A549 (cell line): ENCODE measurements around the gene LAMA3.

Experiments used
- EP300 ChIP-seq, 2 experiments: fragments of >200 bp; sonication (Bioruptor Twin); formaldehyde crosslinking; IDR thresholded peaks; 2 replicates in 1 of 2; 3 replicates in 1 of 2; pipeline ENCODE4 v1.6.1; 2016 to 2017
- RNF2 ChIP-seq: fragments of 200-600 bp; sonication (generic); IDR thresholded peaks from 2 replicates; pipeline ENCODE4 v1.6.1; 2016; ENCODE audit warnings: low read depth, mild to moderate bottlenecking, antibody characterized with exemption, moderate library complexity, borderline replicate concordance
- TF ChIP-seq, protein P1 (sequence below): fragments of >200 bp; sonication (Bioruptor Twin); formaldehyde crosslinking; IDR thresholded peaks from 2 replicates; pipeline ENCODE4 v1.6.1; 2016
- TF ChIP-seq, protein P2 (sequence below): fragments of >200 bp; sonication (Bioruptor Twin); formaldehyde crosslinking; IDR thresholded peaks from 3 replicates; pipeline ENCODE4 v1.5.1; 2016
- TF ChIP-seq, protein P3 (sequence below): IDR thresholded peaks from 2 replicates; pipeline ENCODE4 v1.6.1; 2012

DNA sequence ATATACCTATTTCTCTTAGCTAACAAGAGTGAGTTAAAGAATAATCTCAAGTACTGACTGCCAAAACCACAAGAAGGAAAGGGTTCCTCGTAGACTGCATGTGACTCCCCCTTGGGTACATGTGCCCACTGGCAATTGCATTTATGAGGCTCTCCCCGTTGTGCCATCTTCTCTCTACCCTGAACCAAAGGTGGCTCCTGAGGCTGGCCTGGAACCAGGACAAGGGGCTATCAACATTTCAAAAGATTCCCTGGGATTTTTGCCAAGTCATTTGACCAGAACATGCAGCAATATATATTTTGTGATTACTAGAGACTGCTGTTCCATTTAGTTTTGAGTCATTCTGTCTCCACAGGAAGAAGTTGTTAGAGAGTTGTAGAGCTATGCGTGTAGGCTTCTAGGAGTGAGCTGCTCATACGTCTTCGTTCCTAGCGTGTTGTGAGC is 45.8 kb downstream of the LAMA3 start:
- TF ChIP-seq, protein P1, sequence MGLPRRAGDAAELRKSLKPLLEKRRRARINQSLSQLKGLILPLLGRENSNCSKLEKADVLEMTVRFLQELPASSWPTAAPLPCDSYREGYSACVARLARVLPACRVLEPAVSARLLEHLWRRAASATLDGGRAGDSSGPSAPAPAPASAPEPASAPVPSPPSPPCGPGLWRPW = no peak
- 0 out of 5 replicates have a peak, but pooled peaks of 1 of the 2 experiments have one; percentile 22 for TF ChIP-seq EP300 (IDR thresholded peaks at IDR 0.05)
- TF ChIP-seq, protein P2, sequence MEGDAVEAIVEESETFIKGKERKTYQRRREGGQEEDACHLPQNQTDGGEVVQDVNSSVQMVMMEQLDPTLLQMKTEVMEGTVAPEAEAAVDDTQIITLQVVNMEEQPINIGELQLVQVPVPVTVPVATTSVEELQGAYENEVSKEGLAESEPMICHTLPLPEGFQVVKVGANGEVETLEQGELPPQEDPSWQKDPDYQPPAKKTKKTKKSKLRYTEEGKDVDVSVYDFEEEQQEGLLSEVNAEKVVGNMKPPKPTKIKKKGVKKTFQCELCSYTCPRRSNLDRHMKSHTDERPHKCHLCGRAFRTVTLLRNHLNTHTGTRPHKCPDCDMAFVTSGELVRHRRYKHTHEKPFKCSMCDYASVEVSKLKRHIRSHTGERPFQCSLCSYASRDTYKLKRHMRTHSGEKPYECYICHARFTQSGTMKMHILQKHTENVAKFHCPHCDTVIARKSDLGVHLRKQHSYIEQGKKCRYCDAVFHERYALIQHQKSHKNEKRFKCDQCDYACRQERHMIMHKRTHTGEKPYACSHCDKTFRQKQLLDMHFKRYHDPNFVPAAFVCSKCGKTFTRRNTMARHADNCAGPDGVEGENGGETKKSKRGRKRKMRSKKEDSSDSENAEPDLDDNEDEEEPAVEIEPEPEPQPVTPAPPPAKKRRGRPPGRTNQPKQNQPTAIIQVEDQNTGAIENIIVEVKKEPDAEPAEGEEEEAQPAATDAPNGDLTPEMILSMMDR = no peak
- no peak for TF ChIP-seq RNF2
- TF ChIP-seq, protein P3, sequence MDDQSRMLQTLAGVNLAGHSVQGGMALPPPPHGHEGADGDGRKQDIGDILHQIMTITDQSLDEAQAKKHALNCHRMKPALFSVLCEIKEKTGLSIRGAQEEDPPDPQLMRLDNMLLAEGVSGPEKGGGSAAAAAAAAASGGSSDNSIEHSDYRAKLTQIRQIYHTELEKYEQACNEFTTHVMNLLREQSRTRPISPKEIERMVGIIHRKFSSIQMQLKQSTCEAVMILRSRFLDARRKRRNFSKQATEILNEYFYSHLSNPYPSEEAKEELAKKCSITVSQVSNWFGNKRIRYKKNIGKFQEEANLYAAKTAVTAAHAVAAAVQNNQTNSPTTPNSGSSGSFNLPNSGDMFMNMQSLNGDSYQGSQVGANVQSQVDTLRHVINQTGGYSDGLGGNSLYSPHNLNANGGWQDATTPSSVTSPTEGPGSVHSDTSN = no peak
